Kidney (tissue), 14 donors: Measurements from ENCODE around the gene CHD2. TPM values are rescaled to one million over a fixed set of nuclear protein-coding genes. Genes with fewer than 3 reads are reported as not detected.

Experiments
- DNase-seq, 5 donors: peaks; one replicate each; pipeline ENCODE4 v3.0.0-alpha.2; 2013 to 2020
- FAIRE-seq: peaks from 2 replicates; lab custom pipeline; 2012; peaks lifted over from hg19 to GRCh38; lab: Jason Lieb, UNC
- H3K27ac ChIP-seq, 2 donors: one replicate each; pipeline ENCODE4 v1.7.0; 2013; ENCODE audit warnings: low read depth in 2 of 2, low read length in 2 of 2, inconsistent platforms in 1 of 2
- H3K27me3 ChIP-seq: one replicate; pipeline ENCODE4 v1.7.1; 2013; ENCODE audit warnings: low read length, inconsistent platforms; ENCODE audit not compliant: control insufficient read depth, insufficient read depth
- H3K36me3 ChIP-seq, 3 donors: one replicate each; pipeline versions ENCODE4 v1.7.0 to v1.7.1; 2013; ENCODE audit warnings: low read length in 3 of 3, control low read depth in 1 of 3, inconsistent platforms in 1 of 3; ENCODE audit not compliant: insufficient read depth in 3 of 3, control insufficient read depth in 2 of 3
- H3K4me1 ChIP-seq, 3 donors: one replicate each; pipeline versions ENCODE4 v1.7.0 to v1.7.1; 2013; ENCODE audit warnings: low read length in 3 of 3, inconsistent platforms in 1 of 3, low read depth in 1 of 3; ENCODE audit not compliant: control insufficient read depth in 2 of 3, insufficient read depth in 2 of 3
- H3K4me3 ChIP-seq, 3 donors: one replicate each; pipeline versions ENCODE4 v1.7.0 to v1.8.1; 2013; ENCODE audit warnings: low read length in 3 of 3, control low read depth in 1 of 3, inconsistent platforms in 1 of 3
- H3K9ac ChIP-seq, 3 donors: one replicate each; pipeline versions ENCODE4 v1.7.0 to v1.7.1; 2013; ENCODE audit warnings: low read length in 3 of 3, control low read depth in 1 of 3, inconsistent platforms in 1 of 3
- H3K9me3 ChIP-seq, 3 donors: one replicate each; pipeline versions ENCODE4 v1.7.0 to v1.7.1; 2013; ENCODE audit warnings: low read length in 3 of 3, control low read depth in 1 of 3, inconsistent platforms in 1 of 3; ENCODE audit not compliant: control insufficient read depth in 2 of 3, insufficient read depth in 1 of 3
- intact Hi-C: fragments of 100-400 bp; cut with DNase I; formaldehyde crosslinking; loops from one replicate; pipeline ENCODE4 v1.11.1; 2022
- polyA plus RNA-seq: library from polyadenylated mRNA; stranded (reverse); fragments of 350-450 nt; fragmentation: Illumina TruSeq; extraction: RNeasy Lipid Tissue Mini Kit (QIAGEN cat#74804); gene quantifications from one replicate; pipeline ENCODE4 v1.2.3, GENCODE V29; 2014; ENCODE audit warnings: low read depth, low replicate concordance; ENCODE audit not compliant: insufficient read depth
- total RNA-seq: library from RNA; stranded (reverse); fragmentation: NEBNext Ultra II Directional; extraction: Animal tissue kit (Norgen Biotek cat#: 25700); gene quantifications from one replicate; pipeline ENCODE4 v1.2.1, GENCODE V29; 2021
- TF ChIP-seq, protein P1 (sequence below): IDR thresholded peaks from 3 replicates; pipeline ENCODE4 v1.5.1; 2012; ENCODE audit warnings: mild to moderate bottlenecking, moderate library complexity, borderline replicate concordance; ENCODE audit not compliant: insufficient read depth; ENCODE audit errors: extremely low read depth
- donor health status: control.
- donor health status: control.
- donor health status: control.
- donor health status: control.
- donor health status: control.
- donor health status: DM: yes; HTN: yes; CAD: no.
- donor health status: Normal renal cell carcinoma (clear cell type).

CHD2 gene
- total and polyA plus RNA-seq, 2 donors from 2014 or later, result 22.5 to 137 TPM

DNA sequence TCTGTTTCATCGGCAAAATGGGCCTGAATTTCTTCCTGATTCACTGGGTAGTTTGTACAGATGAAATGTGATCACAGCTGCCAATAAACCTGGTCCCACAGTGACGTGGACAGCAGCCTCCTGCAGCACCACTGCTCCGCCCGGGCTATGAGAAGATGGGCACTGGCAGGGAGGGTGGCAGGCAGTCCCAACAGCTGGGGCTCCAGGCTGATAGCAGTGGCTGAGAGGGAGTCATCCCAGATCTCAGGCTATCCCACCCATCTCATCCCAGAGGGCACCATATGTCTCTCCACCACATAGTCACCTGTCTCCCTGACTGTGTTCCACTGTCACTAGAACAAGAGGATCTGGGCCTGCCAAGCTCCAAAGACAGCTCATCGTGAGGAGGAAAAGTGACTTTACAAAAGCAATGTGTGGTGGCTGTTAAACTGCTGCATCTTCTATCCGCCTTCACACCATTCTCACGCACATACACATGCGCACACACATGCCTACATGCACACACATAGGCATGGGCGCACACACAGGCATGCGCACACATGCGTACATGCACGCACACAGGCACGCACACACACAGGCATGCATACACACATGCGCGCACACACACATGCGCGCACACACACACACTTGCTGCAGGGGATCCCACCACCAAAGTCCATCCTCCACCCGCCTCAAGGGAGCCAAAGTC is 142.7 kb downstream of the CHD2 start:
- Histone ChIP-seq H3K9ac (no peak overlapping the region), H3K27ac (no peak overlapping the region), H3K27me3 (no peaks in the 10 kb centered on the region), H3K4me1 (no peaks in the 10 kb centered on the region), H3K9me3 (peaks cover 0 to 8% (median 0%) of the 10 kb centered on the region in 3 donors), H3K4me3 (no peak overlapping the region), H3K36me3 (peaks cover 0 to 3% (median 0%) of the 10 kb centered on the region in 3 donors)
- intact Hi-C loops, result no loop called here
- TF ChIP-seq, protein P1, sequence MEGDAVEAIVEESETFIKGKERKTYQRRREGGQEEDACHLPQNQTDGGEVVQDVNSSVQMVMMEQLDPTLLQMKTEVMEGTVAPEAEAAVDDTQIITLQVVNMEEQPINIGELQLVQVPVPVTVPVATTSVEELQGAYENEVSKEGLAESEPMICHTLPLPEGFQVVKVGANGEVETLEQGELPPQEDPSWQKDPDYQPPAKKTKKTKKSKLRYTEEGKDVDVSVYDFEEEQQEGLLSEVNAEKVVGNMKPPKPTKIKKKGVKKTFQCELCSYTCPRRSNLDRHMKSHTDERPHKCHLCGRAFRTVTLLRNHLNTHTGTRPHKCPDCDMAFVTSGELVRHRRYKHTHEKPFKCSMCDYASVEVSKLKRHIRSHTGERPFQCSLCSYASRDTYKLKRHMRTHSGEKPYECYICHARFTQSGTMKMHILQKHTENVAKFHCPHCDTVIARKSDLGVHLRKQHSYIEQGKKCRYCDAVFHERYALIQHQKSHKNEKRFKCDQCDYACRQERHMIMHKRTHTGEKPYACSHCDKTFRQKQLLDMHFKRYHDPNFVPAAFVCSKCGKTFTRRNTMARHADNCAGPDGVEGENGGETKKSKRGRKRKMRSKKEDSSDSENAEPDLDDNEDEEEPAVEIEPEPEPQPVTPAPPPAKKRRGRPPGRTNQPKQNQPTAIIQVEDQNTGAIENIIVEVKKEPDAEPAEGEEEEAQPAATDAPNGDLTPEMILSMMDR, result no peak
- DNase-seq, result peak in 1 of 5 donors; percentile 35
- FAIRE-seq, result no peak

DNA sequence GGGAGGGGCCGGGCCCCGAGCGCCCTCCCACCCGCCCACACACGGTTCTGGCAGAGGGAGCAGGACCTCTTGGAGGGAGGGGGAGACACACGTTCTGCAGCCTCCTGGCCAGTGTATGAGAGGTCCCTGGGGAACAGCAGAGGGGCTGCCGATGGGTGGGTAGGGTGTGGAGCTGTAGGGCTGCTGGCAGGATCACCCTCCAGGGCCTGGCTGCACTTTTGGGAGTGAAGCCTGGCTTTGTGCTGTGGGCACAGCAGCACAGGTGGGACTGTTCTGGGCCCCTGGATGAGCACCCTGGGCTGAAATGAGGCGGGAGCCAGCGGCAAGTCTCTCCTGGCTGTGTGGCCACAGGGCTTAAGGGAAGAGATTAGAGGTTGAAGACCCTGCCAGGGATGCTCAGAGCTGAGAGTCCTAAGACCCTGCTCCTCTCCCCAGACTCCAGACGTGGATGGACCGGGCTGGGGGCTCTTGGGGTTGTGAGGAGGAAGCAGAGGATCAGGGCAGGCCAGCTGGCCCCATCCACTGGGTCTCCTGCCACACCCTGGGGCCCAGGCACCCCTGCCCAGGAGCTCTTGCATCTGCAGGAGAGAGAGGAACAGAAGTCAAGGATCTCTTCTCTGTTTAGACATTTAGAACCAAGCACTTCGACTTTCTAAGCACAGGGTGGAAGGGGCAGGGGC is 143.6 kb downstream of the CHD2 start:
- peak in 1 of 5 donors; percentile 36 for DNase-seq
- H3K27ac ChIP-seq, result no peak overlapping the region
- H3K9ac ChIP-seq, result no peak overlapping the region
- intact Hi-C loops, result no loop called here
- H3K27me3 ChIP-seq, result no peaks in the 10 kb centered on the region
- no peak for FAIRE-seq
- TF ChIP-seq, protein P1, result no peak
- H3K9me3 ChIP-seq, result peaks cover 0 to 8% (median 0%) of the 10 kb centered on the region in 3 donors
- peaks cover 0 to 3% (median 0%) of the 10 kb centered on the region in 3 donors for H3K36me3 ChIP-seq
- H3K4me3 ChIP-seq, result no peak overlapping the region
- no peaks in the 10 kb centered on the region for H3K4me1 ChIP-seq

DNA sequence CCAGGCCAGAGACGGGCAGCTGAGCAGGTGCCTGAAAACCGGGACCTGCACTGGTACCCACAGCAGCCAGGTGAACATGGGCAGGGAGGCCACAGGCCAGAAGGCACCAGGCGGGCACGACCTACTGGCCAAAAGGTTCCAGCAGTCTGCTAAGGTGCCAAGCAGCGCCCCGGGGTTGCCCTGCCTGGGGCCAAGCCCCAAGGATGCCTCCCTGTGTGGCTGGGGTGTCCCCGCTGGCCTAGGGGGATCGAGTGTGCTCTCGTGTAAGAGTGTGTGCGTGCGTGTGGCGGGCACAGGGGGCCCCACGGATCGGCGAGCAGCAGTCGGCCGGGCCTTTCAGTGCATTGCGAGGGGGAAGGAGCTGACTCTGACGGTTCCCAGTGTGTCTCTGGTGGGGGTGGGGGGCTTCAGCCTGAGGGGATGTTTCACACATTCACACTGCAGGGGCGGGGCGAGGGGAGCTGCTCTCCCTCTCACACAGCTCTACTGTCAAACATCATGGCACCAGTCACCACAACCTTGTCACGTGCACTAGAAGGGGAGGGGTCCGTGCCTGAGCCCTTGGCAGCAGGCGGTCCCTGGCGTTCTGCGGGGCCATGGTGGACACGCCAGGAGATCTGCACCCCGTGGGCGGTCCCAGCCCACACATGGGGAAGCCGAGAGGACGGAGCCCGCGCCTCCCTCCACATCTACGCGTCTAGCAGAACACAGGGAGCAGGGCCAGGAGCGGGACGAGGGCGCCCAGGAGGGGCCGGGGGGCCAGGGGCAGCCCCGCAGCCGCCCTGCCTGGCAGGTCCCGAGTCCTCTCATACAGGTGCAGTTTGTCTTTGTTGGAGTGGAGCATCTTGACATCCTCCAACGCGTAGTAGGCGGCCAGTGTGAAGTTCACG is 144.4 kb downstream of the CHD2 start:
- Histone ChIP-seq H3K27ac (no peak overlapping the region), H3K36me3 (peaks cover 0 to 3% (median 0%) of the 10 kb centered on the region in 3 donors), H3K27me3 (no peaks in the 10 kb centered on the region), H3K9me3 (peaks cover 0 to 8% (median 0%) of the 10 kb centered on the region in 3 donors), H3K4me3 (no peak overlapping the region), H3K9ac (no peak overlapping the region), H3K4me1 (no peaks in the 10 kb centered on the region)
- TF ChIP-seq, protein P1, result no peak
- DNase-seq (peak in 1 of 5 donors; percentile 69), FAIRE-seq (no peak)
- intact Hi-C loops, result no loop called here
